PC-3 (cell line): ENCODE data around the gene ISM2. TPM values are rescaled to one million over a fixed set of nuclear protein-coding genes. Genes with fewer than 3 reads are reported as not detected.

Experiments used
- ATAC-seq: fragments of 200-7000 bp; cut with Tn5 transposase; 2 replicates; pipeline ENCODE4 v1.9.1; 2020; ENCODE audit warnings: mild to moderate bottlenecking, moderate library complexity
- BruUV-seq: library from RNA; stranded (reverse); fragments of 400-500 nt; replicated peaks from 2 replicates; lab custom pipeline; 2021; lab: Mats Ljungman, UMichigan
- CTCF ChIA-PET: fragments of 300-600 bp; sonication (Branson Sonifier 250); formaldehyde crosslinking; loops from one replicate; lab custom pipeline; 2022; ENCODE audit warnings: antibody characterized with exemption; lab: Charles Lee
- POLR2A ChIA-PET: fragments of 300-600 bp; sonication (Branson Sonifier 250); formaldehyde crosslinking; loops from one replicate; lab custom pipeline; 2022; ENCODE audit warnings: antibody characterized with exemption; ENCODE audit not compliant: unreplicated experiment; lab: Charles Lee
- DNase-seq: peaks from one replicate; pipeline ENCODE4 v3.0.0-alpha.2; 2015
- H2AFZ ChIP-seq: fragments of 300-600 bp; sonication (generic); 2 replicates; pipeline ENCODE4 v1.6.0; 2016; ENCODE audit warnings: antibody characterized with exemption, low read length
- H3F3A ChIP-seq: fragments of 300-600 bp; sonication (generic); one replicate; pipeline ENCODE4 v1.6.0; 2017; ENCODE audit warnings: antibody characterized with exemption, low read length, control low read depth, mild to moderate bottlenecking; ENCODE audit not compliant: unreplicated experiment
- H3K27ac ChIP-seq: fragments of 300-600 bp; sonication (generic); 2 replicates; pipeline ENCODE4 v1.5.1; 2016; ENCODE audit warnings: mild to moderate bottlenecking, low read length
- H3K27me3 ChIP-seq: fragments of 300-600 bp; sonication (generic); 2 replicates; pipeline ENCODE4 v1.6.1; 2016; ENCODE audit warnings: low read length, mixed read lengths
- H3K36me3 ChIP-seq: fragments of 300-600 bp; sonication (generic); 2 replicates; pipeline ENCODE4 v1.6.1; 2016; ENCODE audit warnings: low read depth, mixed run types, low read length, mixed read lengths
- H3K4me1 ChIP-seq: fragments of 300-600 bp; sonication (generic); 2 replicates; pipeline ENCODE4 v1.5.1; 2016; ENCODE audit warnings: low read length; ENCODE audit not compliant: insufficient read depth
- H3K4me2 ChIP-seq: fragments of 300-600 bp; sonication (generic); 2 replicates; pipeline ENCODE4 v1.6.0; 2016; ENCODE audit warnings: low read length
- H3K4me3 ChIP-seq: fragments of 300-600 bp; sonication (generic); 2 replicates; pipeline ENCODE4 v1.5.1; 2016; ENCODE audit warnings: mild to moderate bottlenecking, low read length, mixed read lengths
- H3K79me2 ChIP-seq: fragments of 300-600 bp; sonication (generic); 2 replicates; pipeline ENCODE4 v1.6.1; 2017; ENCODE audit warnings: low read length, mixed read lengths
- H3K9ac ChIP-seq: fragments of 300-600 bp; sonication (generic); 2 replicates; pipeline ENCODE4 v1.6.0; 2016; ENCODE audit warnings: mild to moderate bottlenecking, low read length
- H3K9me2 ChIP-seq: fragments of 300-600 bp; sonication (generic); replicated peaks from 2 replicates; pipeline ENCODE4 v1.6.1; 2016; ENCODE audit warnings: mixed run types, low read length, mixed read lengths
- H3K9me3 ChIP-seq: fragments of 300-600 bp; sonication (generic); 2 replicates; pipeline ENCODE4 v1.6.1; 2016; ENCODE audit warnings: low read length, mixed read lengths
- H4K20me1 ChIP-seq: fragments of 300-600 bp; sonication (generic); 2 replicates; pipeline ENCODE4 v1.6.1; 2016; ENCODE audit warnings: low read length, mixed read lengths
- EZH2 ChIP-seq: fragments of 300-600 bp; sonication (generic); IDR thresholded peaks from one replicate; pipeline ENCODE4 v1.6.1; 2017; ENCODE audit warnings: antibody characterized with exemption, mild to moderate bottlenecking, low read length; ENCODE audit not compliant: unreplicated experiment
- EZH2phosphoT487 ChIP-seq: fragments of 300-600 bp; sonication (generic); IDR thresholded peaks from 2 replicates; pipeline ENCODE4 v1.6.1; 2018; ENCODE audit warnings: mild to moderate bottlenecking, antibody characterized with exemption, low read length, borderline replicate concordance
- intact Hi-C: fragments of 100-400 bp; cut with micrococcal nuclease; formaldehyde crosslinking; loops from 2 replicates; pipeline ENCODE4 v1.9.0; 2023
- total RNA-seq: library from RNA; depleted of rRNA; stranded (reverse); fragments of >200 nt; gene quantifications from 2 replicates; pipeline ENCODE4 v1.2.3, GENCODE V29; 2014
- TF ChIP-seq, protein P1 (sequence below): fragments of 300-600 bp; sonication (generic); conservative IDR thresholded peaks from 2 replicates; pipeline ENCODE4 v1.5.1; 2017; ENCODE audit warnings: antibody characterized with exemption, low read depth, mild to moderate bottlenecking, low read length

Gene ISM2
- total RNA-seq, 1 experiment from 2014 or later, result 0.95 TPM

DNA sequence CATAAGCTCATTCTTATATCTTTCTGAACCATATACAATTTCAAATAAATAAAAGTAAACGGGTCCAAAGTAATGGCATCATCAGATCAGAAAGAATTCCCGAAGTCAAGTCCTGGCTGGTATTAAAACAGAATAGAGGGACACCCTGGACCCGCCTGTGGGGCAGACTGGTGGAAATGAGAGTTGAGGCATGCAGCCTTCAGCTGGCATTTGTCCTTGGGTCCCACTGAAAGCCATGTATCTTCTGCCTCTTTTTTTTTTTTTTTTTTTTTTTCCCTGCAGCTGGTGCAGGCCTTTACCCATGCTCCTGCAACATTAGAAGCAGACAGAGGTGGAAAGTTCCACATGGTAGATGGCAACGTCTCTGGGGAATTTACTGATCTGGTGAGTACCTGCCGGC is 30.8 kb downstream of the ISM2 start:
- Histone ChIP-seq H3K9ac (no peak overlapping the region), H4K20me1 (no peaks in the 10 kb centered on the region), H3K9me3 (no peaks in the 10 kb centered on the region), H3K4me1 (no peaks in the 10 kb centered on the region), H3K9me2 (no peaks in the 10 kb centered on the region), H3K4me3 (no peak overlapping the region), H3K36me3 (peaks cover 48% of the 10 kb centered on the region), H3K79me2 (peaks cover 4% of the 10 kb centered on the region), H2AFZ (no peak overlapping the region), H3K27ac (no peak overlapping the region), H3F3A (no peaks in the 10 kb centered on the region), H3K27me3 (no peaks in the 10 kb centered on the region), H3K4me2 (no peak overlapping the region)
- ATAC-seq (no peak), DNase-seq (no peak)
- no peak for TF ChIP-seq EZH2phosphoT487
- no peak for TF ChIP-seq EZH2
- TF ChIP-seq, protein P1, sequence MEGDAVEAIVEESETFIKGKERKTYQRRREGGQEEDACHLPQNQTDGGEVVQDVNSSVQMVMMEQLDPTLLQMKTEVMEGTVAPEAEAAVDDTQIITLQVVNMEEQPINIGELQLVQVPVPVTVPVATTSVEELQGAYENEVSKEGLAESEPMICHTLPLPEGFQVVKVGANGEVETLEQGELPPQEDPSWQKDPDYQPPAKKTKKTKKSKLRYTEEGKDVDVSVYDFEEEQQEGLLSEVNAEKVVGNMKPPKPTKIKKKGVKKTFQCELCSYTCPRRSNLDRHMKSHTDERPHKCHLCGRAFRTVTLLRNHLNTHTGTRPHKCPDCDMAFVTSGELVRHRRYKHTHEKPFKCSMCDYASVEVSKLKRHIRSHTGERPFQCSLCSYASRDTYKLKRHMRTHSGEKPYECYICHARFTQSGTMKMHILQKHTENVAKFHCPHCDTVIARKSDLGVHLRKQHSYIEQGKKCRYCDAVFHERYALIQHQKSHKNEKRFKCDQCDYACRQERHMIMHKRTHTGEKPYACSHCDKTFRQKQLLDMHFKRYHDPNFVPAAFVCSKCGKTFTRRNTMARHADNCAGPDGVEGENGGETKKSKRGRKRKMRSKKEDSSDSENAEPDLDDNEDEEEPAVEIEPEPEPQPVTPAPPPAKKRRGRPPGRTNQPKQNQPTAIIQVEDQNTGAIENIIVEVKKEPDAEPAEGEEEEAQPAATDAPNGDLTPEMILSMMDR, result no peak
- POLR2A ChIA-PET, result interaction anchor here (0.5 kb wide), 1 partner anchor 363 kb away, joined by 5 read pairs; no protein-coding TSS in a partner anchor
- intact Hi-C loops, result no loop called here
- CTCF ChIA-PET, result no interaction called here
- no TSS peak for BruUV-seq

DNA sequence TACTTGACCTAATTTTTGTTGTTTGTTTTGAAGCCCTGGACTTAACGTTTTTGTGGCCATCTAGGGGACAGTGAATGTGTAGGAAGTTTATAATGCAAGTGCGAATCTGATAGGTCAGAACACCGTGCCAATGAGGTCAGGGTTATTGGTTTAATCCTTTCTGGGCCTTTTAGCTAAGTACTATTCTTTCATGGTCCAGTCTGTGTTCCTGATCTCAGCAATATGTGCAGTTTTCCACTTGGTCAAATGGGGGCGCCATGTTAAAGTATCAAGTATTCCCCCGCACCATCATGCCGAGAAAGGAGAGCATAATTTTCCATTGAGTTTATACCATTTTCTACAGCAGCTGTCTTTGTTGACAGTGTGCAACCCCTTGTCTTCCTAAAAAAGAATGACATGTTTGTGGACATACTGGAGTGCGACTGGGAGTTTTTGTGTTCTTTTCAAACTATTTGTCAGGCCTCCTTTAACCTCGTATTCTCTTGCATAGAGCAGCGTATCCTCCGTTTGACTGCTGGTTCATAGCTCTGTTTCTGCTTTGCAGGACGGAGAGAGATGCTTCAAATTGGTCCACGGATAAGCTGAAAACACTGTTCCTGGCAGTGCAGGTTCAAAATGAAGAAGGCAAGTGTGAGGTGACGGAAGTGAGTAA is 39.4 kb downstream of the ISM2 start:
- H3K27ac ChIP-seq, result no peak overlapping the region
- no peaks in the 10 kb centered on the region for H3F3A ChIP-seq
- ChIA-PET CTCF (interaction anchor here (0.5 to 1.5 kb wide), 5 partner anchors 83 to 259 kb away, joined by 3 to 5 read pairs (median 3); partner anchors contain the start of gene TMED8), POLR2A (interaction anchor here (0.6 kb wide), 1 partner anchor 970 kb away, joined by 3 read pairs; no protein-coding TSS in a partner anchor)
- TF ChIP-seq, protein P1, result peak; percentile 98
- TF ChIP-seq EZH2 (no peak), EZH2phosphoT487 (no peak)
- DNase-seq, result peak; percentile 82
- no peaks in the 10 kb centered on the region for H3K9me3 ChIP-seq
- peaks cover 13% of the 10 kb centered on the region for H4K20me1 ChIP-seq
- H3K9ac ChIP-seq, result peak overlapping the region; percentile 90
- H3K27me3 ChIP-seq, result no peaks in the 10 kb centered on the region
- peaks cover 19% of the 10 kb centered on the region for H3K4me1 ChIP-seq
- H3K36me3 ChIP-seq, result peaks cover 33% of the 10 kb centered on the region
- BruUV-seq, result no TSS peak
- peak overlapping the region; percentile 92 for H3K4me2 ChIP-seq
- no peak overlapping the region for H2AFZ ChIP-seq
- peaks cover 52% of the 10 kb centered on the region for H3K79me2 ChIP-seq
- intact Hi-C loops, result loop anchor here (1.0 to 5.0 kb wide), 3 partner anchors 92 to 307 kb away; partner anchors contain the start of gene SPTLC2
- H3K4me3 ChIP-seq, result peak overlapping the region; percentile 82
- no peak for ATAC-seq
- no peaks in the 10 kb centered on the region for H3K9me2 ChIP-seq
